MCF 10A (cell line): Measurements from ENCODE around the gene DCHS2. TPM values are rescaled to one million over a fixed set of nuclear protein-coding genes. Genes with fewer than 3 reads are reported as not detected.

ENCODE experiments used
- BruUV-seq: library from RNA; stranded (reverse); fragments of 400-500 nt; replicated peaks from 2 replicates; lab custom pipeline; 2021; lab: Mats Ljungman, UMichigan
- CTCF ChIA-PET: fragments of 300-600 bp; sonication (Branson Sonifier 250); formaldehyde crosslinking; extraction: SDS; loops from one replicate; lab custom pipeline; 2021; ENCODE audit warnings: antibody characterized with exemption, inconsistent platforms; lab: Yijun Ruan, JAX
- POLR2A ChIA-PET: fragments of 300-600, 350-650 bp; sonication (Branson Sonifier 250); formaldehyde crosslinking; extraction: SDS; loops from one replicate; lab custom pipeline; 2020; ENCODE audit warnings: antibody characterized with exemption, inconsistent platforms; lab: Yijun Ruan, JAX
- DNase-seq: peaks from one replicate; pipeline ENCODE4 v3.0.0-alpha.2; 2018; ENCODE audit not compliant: unreplicated experiment
- H3K27ac Mint-ChIP-seq: one replicate; pipeline ENCODE4 v1.8.0; 2022; ENCODE audit warnings: mild to moderate bottlenecking, low read depth, mixed read lengths; ENCODE audit not compliant: unreplicated experiment
- H3K27me3 Mint-ChIP-seq: one replicate; pipeline ENCODE4 v1.8.0; 2022; ENCODE audit warnings: mixed read lengths; ENCODE audit not compliant: insufficient read depth, unreplicated experiment
- H3K36me3 Mint-ChIP-seq: one replicate; pipeline ENCODE4 v1.8.0; 2022; ENCODE audit warnings: mild to moderate bottlenecking, moderate library complexity, mixed read lengths; ENCODE audit not compliant: insufficient read depth, unreplicated experiment
- H3K4me1 Mint-ChIP-seq: one replicate; pipeline ENCODE4 v1.8.0; 2022; ENCODE audit warnings: mixed read lengths; ENCODE audit not compliant: insufficient read depth, unreplicated experiment
- H3K4me3 Mint-ChIP-seq: one replicate; pipeline ENCODE4 v1.8.0; 2022; ENCODE audit warnings: mild to moderate bottlenecking, moderate library complexity, mixed read lengths; ENCODE audit not compliant: unreplicated experiment
- H3K9me3 Mint-ChIP-seq: one replicate; pipeline ENCODE4 v1.8.0; 2022; ENCODE audit warnings: mixed read lengths; ENCODE audit not compliant: unreplicated experiment
- intact Hi-C: fragments of 100-400 bp; cut with micrococcal nuclease; formaldehyde crosslinking; loops from 2 replicates; pipeline ENCODE4 v1.14.1; 2022
- total RNA-seq: library from RNA; stranded (reverse); gene quantifications from 2 replicates; pipeline ENCODE4 v1.2.3, GENCODE V29; 2022
- TF ChIP-seq, protein P1 (sequence below): fragments of 200-600 bp; IDR thresholded peaks from one replicate; pipeline ENCODE4 v1.8.0; 2022; ENCODE audit warnings: antibody characterized with exemption, mild to moderate bottlenecking; ENCODE audit not compliant: unreplicated experiment

Gene DCHS2
- total RNA-seq, 1 experiment from 2014 or later: 0.02 TPM

DNA sequence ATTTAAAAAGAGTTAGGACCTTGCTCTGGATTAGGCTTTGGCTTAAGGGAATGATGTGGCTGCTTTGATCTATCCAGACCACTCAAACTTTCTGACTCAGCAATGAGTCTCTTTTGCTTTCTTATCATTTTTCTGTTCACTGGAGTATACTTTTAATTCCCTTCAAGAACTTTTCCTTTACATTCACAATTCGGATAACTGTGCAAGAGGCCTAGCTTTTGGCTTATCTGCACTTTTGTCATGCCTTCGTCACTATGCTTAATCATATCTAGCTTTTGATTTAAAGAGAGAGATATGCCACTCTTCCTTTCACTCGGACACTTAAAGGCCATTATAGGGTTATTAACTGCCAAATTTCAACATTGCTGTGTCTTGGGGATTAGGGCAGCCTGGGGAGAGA, 147.9 kb downstream of the DCHS2 start:
- H3K9me3 Mint-ChIP-seq: no peaks in the 10 kb centered on the region
- no TSS peak for BruUV-seq
- POLR2A ChIA-PET: no interaction called here

GRCh38 chr4:154341448-154341847, 150.2 kb downstream of the DCHS2 start:
- H3K4me1 Mint-ChIP-seq: no peaks in the 10 kb centered on the region
- BruUV-seq: no TSS peak
- H3K36me3 Mint-ChIP-seq: no peaks in the 10 kb centered on the region
- no peaks in the 10 kb centered on the region for H3K9me3 Mint-ChIP-seq
- DNase-seq: no peak
- no peaks in the 10 kb centered on the region for H3K27me3 Mint-ChIP-seq
- TF ChIP-seq, protein P1, sequence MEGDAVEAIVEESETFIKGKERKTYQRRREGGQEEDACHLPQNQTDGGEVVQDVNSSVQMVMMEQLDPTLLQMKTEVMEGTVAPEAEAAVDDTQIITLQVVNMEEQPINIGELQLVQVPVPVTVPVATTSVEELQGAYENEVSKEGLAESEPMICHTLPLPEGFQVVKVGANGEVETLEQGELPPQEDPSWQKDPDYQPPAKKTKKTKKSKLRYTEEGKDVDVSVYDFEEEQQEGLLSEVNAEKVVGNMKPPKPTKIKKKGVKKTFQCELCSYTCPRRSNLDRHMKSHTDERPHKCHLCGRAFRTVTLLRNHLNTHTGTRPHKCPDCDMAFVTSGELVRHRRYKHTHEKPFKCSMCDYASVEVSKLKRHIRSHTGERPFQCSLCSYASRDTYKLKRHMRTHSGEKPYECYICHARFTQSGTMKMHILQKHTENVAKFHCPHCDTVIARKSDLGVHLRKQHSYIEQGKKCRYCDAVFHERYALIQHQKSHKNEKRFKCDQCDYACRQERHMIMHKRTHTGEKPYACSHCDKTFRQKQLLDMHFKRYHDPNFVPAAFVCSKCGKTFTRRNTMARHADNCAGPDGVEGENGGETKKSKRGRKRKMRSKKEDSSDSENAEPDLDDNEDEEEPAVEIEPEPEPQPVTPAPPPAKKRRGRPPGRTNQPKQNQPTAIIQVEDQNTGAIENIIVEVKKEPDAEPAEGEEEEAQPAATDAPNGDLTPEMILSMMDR: no peak
- POLR2A ChIA-PET: no interaction called here
- CTCF ChIA-PET: no interaction called here
- no peak overlapping the region for H3K4me3 Mint-ChIP-seq
- no peak overlapping the region for H3K27ac Mint-ChIP-seq
- intact Hi-C loops: no loop called here

More for the DNA sequence above, 147.9 kb downstream of the DCHS2 start:
- H3K27me3 Mint-ChIP-seq: no peaks in the 10 kb centered on the region
- no peak overlapping the region for H3K27ac Mint-ChIP-seq
- H3K36me3 Mint-ChIP-seq: no peaks in the 10 kb centered on the region
- H3K4me3 Mint-ChIP-seq: no peak overlapping the region
- intact Hi-C loops: no loop called here
- TF ChIP-seq, protein P1: no peak
- CTCF ChIA-PET: interaction anchor here (0.7 kb wide), 1 partner anchor 14 kb away, joined by 3 read pairs; no protein-coding TSS in a partner anchor
- no peak for DNase-seq
- H3K4me1 Mint-ChIP-seq: no peaks in the 10 kb centered on the region

DNA sequence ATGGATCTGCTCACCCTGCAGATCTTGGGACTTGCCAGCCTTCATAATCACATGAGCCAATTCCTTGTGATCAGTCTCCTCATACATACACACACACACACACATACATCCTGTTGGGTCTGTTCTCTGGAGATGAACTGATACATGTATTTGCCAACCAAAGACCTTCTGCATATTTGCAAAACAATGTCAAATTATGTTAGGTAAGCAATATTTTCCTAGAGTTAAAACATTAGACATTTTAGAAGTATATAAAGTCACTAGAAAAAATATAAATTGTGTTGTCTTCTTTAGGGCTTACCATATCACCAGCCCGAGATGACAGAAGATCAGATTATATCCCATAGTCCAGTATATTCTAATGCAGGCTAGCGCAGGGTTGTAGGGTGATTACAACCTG, 156.0 kb downstream of the DCHS2 start:
- Mint-ChIP-seq H3K27ac (no peak overlapping the region), H3K9me3 (no peaks in the 10 kb centered on the region), H3K36me3 (no peaks in the 10 kb centered on the region), H3K4me3 (no peak overlapping the region), H3K4me1 (no peaks in the 10 kb centered on the region), H3K27me3 (no peaks in the 10 kb centered on the region)
- ChIA-PET POLR2A (no interaction called here), CTCF (interaction anchor here (0.6 kb wide), 2 partner anchors 35 to 549 kb away, joined by 3 to 5 read pairs; no protein-coding TSS in a partner anchor)
- no TSS peak for BruUV-seq
- intact Hi-C loops: loop anchor here (10.0 kb wide), 1 partner anchor 289 kb away; no protein-coding TSS in a partner anchor
- TF ChIP-seq, protein P1: no peak
- DNase-seq: no peak

DNA sequence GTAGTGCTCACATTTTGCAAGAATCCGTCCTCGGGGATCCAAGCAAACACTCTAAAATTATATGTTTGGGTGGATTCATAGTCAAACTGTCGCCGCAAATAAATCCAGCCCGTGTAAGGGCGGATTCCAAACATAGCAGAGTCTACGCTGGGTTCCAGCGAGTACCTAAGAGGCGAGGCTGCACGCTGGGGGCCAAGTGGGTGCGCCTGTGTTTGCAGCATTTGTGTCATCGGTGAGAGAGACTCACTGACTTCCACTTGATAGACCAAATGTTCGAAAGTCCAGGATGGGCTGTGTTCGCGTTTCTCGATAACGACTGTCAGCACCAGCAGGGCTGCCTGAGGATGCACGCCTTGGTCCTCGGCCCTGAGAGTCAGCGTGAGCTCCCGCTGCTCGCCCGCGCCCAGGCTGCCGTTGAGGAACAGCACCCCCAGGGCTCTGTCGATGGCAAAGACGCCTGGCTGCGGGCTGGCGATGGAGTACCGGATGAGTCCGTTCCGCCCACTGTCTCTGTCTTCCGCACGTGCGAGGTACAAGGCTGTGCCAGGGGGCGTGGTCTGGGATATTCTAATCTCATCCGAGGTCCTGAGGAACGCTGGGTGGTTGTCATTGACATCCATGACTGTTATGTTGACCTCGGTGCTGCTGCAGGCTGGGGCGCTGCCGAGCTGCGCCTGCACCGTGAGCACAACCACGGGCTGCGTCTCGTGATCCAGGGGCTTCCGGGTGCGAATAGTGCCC, 158.7 kb downstream of the DCHS2 start:
- POLR2A ChIA-PET: interaction anchor here (0.6 kb wide), 1 partner anchor 568 kb away, joined by 3 read pairs; no protein-coding TSS in a partner anchor
- H3K27me3 Mint-ChIP-seq: no peaks in the 10 kb centered on the region
- CTCF ChIA-PET: interaction anchor here (0.6 to 4.8 kb wide), 2 partner anchors 174 to 542 kb away, joined by 3 to 43 read pairs; no protein-coding TSS in a partner anchor
- H3K4me1 Mint-ChIP-seq: no peaks in the 10 kb centered on the region
- TF ChIP-seq, protein P1: no peak
- H3K4me3 Mint-ChIP-seq: no peak overlapping the region
- no peak for DNase-seq
- H3K36me3 Mint-ChIP-seq: no peaks in the 10 kb centered on the region
- no peaks in the 10 kb centered on the region for H3K9me3 Mint-ChIP-seq
- no peak overlapping the region for H3K27ac Mint-ChIP-seq
- intact Hi-C loops: loop anchor here (10.0 kb wide), 1 partner anchor 292 kb away; no protein-coding TSS in a partner anchor
- BruUV-seq: no TSS peak
